GM18870 (cell line): ENCODE results near the gene PRKCQ.

Experiments
- ATAC-seq: cut with Tn5 transposase; IDR thresholded peaks from one replicate; pipeline ENCODE4 v1.9.1; 2021; ENCODE audit warnings: moderate library complexity; ENCODE audit not compliant: unreplicated experiment

Gene PRKCQ

DNA sequence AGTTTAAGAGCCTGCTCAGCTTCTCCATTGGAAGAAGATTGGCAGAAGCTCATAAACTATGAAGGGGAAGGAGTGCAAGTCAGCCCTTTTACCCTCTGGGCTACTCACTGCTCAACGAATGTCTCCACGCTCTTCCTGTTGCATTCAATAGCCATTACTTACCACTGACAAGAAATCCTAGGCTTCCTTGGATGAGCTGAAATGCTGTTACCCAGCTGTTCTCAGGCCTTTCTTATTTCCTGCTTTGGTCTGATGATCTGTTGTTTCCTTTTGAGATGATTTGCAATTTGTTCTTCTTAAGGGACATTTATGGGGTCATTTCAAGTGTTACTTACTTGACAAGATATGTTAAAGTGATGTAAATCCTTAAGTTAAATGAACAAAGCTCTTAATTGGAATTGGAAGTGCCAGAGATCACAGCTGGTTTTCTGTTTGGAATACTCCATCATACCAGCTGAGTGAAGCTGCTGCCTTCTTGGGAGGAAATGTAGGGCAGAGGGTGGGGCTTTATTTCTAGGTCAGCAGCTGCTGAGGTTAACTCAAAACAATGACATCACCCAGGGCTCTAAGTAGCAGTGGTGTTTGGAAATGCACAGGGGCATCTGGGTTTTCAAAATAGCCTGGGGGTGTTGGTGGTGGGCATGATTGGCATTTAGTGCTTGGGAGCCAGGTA lies 170.0 kb downstream of the PRKCQ start:
- no peak for ATAC-seq

DNA sequence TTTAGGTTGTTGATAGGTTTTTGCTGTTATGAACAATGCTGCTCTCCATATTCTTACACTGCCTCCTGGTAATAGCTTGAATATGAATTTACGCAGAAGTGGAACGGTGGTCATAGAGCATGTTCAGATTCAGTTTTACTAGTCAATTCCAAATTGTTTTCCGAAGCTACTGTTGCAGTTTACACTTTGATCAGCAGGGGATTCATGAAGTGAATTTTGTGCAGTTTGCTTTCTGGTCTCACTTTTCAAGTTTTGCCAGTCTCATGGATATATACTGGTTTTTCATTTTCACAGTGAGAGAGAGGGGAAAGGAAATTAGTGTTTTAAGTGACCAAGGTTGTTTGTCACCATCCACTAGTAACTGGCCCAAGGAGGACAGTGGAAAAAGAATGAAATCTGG lies 171.3 kb downstream of the PRKCQ start:
- no peak for ATAC-seq

DNA sequence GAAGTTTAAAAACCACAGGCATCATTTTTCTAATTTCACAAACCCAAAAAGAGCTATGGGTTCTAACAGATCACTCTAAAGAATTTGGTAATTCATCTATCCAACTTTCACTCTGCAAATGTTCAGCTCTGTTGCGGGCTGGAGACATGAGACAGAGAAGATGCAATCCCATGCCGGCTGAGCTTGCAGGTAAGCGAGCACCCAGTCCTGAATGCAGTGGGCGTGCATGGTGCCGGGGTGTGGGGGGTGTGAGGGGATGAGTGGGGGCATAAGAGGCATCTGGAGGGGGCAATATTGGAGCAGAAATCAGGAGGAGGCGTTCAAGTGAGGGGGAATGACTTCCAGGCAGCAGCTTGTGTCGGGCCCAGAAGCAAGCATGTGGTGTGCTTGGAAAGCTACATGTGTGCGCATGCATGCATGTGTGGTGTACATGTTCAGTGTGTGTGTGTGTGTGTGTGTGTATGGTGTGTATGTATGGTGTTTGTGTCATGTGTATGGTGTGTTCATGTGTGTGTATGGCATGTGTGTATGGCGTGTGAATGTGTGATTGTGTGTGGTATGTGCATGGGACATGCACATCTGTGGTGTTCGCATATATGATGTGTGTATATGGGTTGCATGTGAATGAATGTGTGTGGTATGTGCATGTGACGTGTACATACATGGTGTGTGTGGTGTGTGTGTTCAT lies 172.9 kb downstream of the PRKCQ start:
- no peak for ATAC-seq

DNA sequence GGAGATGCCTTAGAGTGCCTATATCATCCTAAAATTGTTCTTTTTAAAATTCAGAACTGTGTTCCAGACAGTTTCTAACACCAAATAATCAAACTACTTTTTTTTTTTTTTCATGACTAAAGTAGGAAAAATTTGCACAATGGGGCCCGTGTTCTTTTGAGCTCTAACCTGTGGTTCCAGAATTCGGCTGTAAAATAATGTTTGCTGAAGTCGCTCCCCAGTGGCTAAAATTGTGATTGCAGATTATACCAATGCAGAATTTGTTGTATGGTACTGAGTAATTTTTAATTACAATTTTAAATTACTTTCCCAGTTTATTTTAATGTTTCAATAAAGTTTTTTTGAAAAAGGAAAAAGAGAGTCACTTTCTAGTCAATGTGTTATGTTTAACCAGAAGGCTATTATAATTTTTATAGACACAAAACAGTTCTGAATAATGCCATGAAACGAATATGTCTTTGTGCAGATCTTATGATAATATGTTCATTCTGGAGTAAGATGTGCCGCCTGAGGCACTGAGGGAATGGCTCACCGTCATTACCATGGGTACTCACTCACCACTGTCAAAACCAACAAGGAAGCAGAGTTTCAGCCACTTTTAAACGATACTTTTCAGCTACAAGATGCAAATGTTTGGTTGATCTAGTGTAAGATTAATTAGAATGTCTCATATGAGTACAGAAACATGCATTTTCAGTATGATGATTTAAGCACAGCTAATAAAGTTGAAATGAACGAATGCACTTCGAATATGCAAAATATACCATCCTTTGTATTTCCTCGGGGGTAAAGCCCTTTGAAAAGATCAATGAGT lies 173.6 kb downstream of the PRKCQ start:
- no peak for ATAC-seq

DNA sequence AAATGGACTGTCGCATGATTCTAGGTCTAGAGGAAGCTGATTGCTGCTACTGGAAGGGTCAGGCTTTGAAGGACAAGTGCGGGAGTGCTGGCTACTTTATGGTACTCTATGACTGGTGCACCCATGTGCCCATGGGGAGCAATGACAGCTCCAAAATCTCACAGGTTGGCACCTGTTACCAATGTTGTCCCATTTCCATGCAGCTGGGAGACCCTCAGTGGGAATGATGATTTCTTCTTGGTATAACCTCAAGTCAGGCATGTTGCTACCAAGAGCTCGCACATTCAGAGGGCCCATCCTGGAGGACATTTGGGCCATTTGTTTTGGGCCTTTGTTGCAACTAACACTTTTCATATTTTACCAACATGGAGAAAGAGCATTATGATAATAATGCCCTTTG lies 174.4 kb downstream of the PRKCQ start:
- ATAC-seq = no peak

DNA sequence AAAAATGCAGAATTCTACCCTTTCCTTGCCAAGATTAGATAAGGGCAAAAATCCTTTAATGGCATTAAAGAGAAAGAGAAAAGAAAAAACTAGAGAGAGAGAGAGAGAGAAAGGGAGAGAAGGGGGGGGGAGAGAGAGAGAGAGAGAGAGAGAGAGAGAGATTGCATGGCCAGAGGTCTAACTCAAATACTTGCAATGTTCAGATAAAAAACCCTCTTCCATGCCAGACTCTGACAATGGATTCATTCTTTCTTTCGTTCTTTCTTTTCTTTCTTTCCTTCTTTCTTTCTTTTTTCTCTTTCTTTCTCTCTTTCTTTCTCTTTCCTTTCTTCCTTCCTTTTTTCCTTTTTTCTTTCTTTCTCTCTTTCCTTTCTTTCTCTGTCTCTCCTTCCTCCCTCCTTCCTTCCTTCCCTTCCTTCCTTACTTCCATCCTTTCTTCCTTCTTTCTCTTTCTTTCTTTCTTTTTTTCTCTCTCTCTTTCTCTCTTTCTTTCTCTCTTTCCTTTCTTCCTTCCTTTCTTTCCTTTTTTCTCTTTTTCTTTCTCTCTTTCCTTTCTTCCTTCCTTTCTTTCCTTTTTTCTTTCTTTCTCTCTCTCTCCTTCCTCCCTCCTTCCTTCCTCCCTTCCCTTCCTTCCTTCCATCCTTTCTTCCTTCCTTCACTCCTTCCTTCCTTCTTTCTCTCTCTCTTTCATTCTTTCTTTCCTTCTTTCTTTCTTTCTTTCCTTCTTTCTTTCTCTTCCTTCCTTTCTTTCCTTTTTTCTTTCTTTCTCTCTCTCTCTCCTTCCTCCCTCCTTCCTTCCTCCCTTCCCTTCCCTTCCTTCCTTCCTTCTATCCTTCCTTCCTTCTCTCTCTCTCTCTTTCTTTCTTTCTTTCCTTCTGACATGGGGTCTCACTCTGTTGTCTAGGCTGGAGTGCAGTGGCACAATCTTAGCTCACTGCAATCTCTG lies 175.7 kb downstream of the PRKCQ start:
- no peak for ATAC-seq

DNA sequence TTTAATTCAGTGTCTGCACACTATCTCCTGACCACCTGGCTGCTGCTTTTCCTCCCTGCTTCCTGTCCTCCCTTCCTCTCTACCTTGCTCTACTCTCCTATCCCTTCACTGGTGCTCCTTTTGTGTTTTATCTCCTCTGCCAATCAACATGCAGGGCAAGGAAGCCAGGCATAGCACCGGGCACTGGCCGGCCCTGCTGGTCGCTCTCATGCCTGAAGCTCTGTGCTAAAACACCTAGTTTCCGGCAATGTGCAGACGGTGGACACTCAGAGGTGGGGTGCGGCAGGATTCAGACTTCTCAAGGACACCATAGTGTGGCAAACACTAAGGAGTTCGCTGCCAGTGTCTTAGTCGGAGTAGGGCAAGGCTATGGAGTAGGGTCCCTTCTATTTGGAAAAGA lies 177.1 kb downstream of the PRKCQ start:
- ATAC-seq = no peak

DNA sequence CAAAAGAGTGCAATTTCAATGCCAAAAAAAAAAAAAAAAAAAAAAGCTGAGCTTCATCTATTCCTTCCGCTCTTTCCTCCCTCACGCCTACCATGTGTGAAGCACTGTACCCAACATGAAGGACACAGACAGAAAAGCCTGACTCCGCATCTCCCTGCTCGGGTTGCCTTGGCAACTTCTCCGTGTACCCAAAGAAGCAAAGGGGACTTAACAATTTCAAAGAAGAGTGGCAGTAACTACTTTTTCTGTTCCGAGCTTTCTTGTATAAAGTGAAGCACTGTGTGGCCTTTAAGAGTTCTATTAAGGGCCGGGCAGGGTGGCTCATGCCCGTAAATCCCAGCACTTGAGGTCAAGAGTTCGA lies 177.7 kb downstream of the PRKCQ start:
- ATAC-seq = no peak

DNA sequence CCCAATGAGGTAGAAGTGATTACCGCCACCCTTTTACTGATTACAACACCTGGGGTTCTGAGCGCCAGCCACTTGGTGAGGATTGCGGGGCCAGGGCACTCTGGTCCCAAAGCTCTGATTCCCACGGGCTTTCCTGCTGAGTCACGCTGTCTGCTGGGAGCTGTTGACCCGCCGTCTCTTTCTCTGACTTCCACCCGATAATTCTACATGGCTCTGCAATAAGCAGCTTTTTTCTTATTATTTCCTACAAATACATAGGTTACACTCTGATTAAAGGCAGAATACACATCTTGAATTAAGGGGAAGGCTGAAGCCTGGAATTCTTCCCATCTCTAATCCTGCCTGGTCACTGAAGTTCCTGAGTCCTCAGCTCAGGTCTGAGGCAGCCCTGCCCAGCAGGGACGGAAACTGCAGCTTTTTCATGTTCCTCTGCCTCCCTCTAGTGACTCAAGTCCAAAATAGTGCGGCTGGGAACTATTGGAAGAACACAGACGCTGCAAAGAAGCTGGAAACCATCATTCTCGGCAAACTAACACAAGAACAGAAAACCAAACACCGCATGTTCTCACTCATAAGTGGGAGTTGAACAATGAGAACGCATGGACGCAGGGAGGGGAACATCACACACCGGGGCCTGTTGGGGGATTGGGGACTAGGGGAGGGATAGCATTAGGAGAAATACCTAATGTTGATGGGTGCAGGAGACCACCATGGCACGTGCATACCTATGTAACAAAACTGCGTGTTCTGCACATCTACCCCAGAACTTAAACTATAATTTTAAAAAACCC lies 178.3 kb downstream of the PRKCQ start:
- ATAC-seq = peak; percentile 81

DNA sequence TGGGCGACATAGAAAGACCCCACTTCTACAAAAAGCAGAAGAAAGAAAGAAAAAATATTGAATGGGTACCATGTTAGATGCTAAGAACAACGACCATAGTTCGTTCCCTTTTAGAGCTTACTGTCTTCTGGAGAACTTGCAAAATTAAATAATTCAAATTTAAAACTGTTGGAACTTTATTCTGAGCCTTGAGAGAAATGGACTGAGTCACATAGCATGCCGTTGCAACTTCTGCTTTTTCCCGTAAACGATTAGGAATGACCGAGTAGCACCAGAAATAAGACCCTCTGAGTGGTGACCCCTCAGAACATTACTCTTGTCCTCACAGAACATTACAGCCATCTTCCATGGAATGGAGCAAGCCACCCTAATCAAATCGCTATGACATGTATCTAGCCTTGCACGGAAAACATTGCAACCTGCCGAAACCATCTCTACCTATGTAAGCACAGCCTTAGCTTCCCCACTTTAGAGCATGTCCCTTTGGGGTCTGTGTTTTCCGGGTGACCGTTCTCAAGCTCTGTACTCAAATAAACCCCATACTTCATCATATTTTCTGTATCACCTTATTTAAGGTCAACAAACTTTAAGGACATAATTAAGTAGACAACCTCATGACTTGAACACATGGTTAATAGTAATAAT lies 179.1 kb downstream of the PRKCQ start:
- no peak for ATAC-seq

DNA sequence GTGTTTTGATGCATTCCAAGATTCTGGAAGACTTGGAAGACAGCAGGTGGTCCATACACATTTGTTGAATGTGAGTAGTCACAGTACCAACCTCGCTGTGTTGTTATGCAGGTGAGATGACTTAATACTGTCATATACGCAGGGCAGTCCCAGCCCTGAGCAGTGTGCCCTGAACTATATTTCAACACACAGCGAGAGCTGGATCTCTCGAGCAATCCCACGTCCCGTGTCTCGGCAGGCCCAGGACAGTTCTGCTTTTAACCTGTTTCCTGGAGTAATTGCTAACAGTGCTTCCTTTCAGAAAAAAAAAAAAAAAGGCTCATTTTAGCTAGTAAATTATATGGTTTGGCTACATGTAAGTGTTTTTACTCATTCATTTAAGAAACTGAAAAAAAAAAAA lies 179.7 kb downstream of the PRKCQ start:
- no peak for ATAC-seq

DNA sequence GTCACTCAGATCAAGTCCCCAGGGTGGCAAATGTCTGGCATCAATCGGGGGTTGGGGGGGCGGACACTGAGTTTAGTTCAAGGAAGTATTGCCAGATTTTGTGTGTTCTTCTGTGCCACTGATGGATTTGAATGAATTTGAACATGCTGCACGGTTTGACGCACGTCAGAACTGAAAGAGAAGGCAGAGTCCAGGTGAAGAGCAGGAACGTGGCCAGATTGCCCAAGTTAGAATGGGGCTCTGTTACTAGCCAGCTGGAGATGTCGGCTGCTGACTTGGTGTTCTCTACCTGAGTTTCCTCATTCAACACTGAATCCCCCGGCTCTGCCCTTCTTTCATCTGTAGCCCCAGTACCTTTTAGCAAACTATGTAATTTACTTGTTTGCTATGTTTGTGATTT lies 180.2 kb downstream of the PRKCQ start:
- ATAC-seq = no peak

DNA sequence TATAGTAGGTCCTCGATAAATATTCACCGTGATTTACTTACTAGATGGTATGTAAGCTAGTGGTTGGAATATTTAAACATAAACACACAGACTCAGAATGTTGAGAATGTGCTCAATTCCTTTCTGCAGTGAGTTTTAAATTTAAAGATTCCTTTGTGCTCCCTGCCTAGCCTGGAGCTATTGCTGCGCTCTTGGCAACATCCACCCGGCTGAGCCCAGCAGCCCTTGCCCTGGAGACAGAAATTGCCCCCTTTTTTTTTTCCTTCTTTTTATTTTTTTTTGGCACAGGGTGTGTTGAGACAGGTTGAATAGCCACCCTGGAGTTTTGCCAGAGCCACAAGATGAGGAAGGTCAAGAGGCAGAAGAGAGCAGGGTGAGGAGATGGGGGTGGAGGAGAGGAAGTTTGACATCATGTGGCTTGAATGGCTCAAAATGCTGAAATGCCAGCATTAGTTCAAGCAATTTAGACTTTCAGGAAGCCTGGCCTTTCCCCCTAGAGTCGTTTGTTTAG lies 180.8 kb downstream of the PRKCQ start:
- ATAC-seq = no peak

DNA sequence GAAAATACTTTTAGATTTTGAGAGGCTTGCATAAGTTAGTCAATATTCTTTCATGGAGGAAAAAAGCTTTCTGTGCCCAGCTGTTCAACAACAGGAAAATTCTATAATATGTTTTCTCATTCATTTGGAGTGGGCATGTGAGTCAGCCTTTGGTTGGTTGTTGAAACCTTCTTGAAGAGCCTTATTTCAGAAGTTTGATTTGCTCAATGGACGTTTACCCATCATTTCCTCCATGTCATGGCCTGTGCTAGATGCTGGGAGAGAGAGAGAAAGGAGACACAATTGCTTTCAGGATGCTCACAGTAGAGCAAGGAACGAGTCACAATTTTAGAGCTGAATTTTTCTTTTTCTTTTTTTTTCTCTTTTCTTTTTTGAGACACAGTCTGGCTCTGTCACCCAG lies 181.7 kb downstream of the PRKCQ start:
- ATAC-seq = no peak

DNA sequence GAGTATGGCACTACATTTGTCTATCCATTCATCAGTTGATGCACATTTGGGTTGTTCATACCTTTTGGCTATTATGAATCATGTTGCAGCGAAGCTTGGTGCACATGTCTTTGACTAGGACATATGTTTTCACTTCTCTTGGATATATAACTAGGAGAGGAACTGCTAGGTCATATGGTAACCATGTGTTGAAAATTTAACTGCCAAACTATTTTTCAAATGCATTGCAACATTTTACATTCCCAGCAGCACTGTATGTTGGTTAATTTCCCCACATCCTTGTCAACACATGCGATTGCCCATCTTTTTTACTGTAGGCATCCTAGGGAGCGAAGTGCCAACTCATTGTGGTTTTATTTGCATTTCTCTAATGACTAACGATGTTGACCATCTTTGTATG lies 183.4 kb downstream of the PRKCQ start:
- no peak for ATAC-seq

DNA sequence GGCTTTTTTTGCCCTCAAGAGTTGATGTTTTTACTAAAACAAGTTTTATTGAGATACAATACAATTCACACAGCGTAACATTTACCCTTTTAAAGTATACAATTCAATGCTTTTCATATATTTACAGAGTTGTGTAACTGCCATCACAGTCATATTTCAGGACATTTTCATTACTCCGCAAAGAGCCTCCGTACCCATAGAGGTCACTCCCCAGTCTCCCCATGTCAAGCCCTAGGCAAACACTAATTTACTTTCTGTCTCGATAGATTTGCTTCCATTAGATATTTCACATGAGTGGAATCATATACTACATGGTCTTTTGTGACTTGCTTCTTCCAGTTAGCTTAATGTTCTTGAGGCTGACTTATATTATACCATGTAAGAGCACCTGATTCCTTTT lies 183.8 kb downstream of the PRKCQ start:
- no peak for ATAC-seq

DNA sequence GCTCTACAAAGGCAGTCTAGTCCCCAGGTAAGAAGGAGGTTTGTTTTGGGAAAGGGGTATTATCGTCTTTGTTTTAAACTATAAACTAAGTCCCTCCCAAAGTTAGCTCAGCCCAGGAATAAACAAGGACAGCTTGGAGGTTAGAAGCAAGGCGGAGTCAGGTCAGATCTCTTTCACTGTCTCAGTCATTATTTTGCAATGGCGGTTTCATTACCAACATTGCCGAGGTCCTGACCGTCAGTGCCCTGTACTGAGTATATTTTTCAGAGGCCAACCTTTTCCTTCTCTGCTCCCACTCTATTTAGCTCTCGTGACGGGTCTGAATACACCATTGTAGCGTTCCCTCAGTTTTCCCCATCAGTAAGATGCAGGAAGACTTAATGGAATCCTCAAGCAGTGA lies 184.5 kb downstream of the PRKCQ start:
- no peak for ATAC-seq

DNA sequence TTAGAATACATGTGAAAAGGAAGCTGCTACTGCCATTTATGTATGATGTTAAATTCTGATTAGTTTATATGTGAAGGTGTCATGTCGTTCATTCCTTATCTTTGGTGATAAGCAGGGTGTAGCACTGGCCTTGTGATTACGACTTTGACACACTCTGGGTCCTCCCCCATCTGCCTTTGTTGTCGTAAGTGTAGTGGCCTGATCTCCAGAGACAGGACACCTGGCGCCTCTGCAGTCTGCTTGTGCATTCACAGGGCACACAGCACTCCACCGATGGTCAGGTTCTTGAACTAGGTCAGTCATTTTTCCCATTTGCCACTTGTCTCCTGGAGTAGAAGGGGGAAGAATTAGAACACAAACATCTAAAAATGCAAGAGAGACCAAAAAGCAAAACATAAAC lies 186.0 kb downstream of the PRKCQ start:
- ATAC-seq = no peak

DNA sequence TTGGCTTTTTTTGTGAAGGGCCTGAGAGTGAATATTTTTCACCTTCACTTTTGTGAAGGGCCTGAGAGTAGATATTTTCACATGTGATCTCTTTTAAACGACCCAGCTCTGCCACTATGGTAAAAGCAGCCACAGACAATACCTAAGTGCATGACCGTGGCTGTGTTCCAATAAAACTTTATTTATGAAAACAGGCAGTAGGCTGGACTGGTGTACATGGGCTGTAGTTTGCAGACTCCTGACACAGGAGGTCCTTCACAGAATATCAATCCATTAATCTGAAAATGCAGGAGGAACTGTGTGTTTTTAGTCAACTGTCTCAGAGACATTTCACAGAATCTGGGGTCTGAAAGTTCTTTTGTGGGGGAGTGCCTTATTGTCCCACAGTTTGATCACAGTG lies 186.9 kb downstream of the PRKCQ start:
- no peak for ATAC-seq
